Nephron (organoid): ENCODE measurements around the gene ZNF608.

Experiments
- H3K27ac Mint-ChIP-seq, 3 experiments: 2 replicates each; pipeline ENCODE4 v1.8.0; 2020; ENCODE audit warnings: mixed read lengths in 3 of 3, mild to moderate bottlenecking in 2 of 3, moderate library complexity in 1 of 3
- H3K27me3 Mint-ChIP-seq: 2 replicates; pipeline ENCODE4 v1.8.0; 2021; ENCODE audit warnings: low read depth, mild to moderate bottlenecking, moderate library complexity, mixed read lengths
- H3K36me3 Mint-ChIP-seq: 2 replicates; pipeline ENCODE4 v1.8.0; 2020; ENCODE audit warnings: low read depth, mixed read lengths
- H3K4me1 Mint-ChIP-seq: 2 replicates; pipeline ENCODE4 v1.8.0; 2020; ENCODE audit warnings: mixed read lengths
- H3K4me3 Mint-ChIP-seq, 3 experiments: 2 replicates each; pipeline ENCODE4 v1.8.0; 2020; ENCODE audit warnings: mild to moderate bottlenecking in 3 of 3, mixed read lengths in 3 of 3, moderate library complexity in 2 of 3
- H3K9me3 Mint-ChIP-seq: 2 replicates; pipeline ENCODE4 v1.8.0; 2020; ENCODE audit warnings: mixed read lengths
- TF ChIP-seq, protein P1 (sequence below), 3 experiments: fragments of 200-600 bp; sonication (generic); IDR thresholded peaks; one replicate each; pipeline ENCODE4 v1.5.0; 2021; ENCODE audit warnings: antibody characterized with exemption in 3 of 3; ENCODE audit not compliant: unreplicated experiment in 3 of 3

ZNF608 gene

DNA sequence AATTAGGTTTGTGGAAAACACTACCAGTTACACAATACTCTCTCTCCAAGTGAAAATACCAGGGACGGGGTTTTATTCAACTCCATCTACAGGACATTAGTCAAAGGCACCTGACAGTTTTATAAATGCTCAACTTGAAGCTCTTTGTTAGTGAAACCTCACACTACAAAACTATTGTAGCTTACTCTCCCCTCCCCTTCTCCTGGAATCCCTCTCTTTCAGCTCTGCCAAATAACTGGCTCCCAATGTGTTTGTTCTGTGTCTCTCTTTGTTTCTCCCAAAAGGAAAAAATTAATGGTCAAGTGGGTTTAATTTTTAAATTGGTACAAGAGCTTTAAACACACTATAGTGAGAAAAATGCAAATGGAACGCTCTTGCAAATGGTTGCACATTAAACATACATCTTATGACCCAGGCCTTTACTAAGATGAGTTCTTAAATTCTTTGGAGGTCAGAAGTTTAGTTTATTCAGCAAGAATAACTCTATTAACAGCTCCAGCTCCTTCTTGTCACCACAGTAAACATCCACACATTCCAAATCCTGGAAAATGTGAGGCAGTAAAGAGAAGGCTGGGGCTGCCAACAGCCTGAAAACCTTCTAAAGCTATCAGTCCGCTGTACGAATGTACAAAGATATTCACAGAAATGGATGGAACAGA is 48.4 kb downstream of the ZNF608 start:
- H3K27ac Mint-ChIP-seq: peak overlapping the region; percentile 93 to 95 (median 94)
- TF ChIP-seq, protein P1, sequence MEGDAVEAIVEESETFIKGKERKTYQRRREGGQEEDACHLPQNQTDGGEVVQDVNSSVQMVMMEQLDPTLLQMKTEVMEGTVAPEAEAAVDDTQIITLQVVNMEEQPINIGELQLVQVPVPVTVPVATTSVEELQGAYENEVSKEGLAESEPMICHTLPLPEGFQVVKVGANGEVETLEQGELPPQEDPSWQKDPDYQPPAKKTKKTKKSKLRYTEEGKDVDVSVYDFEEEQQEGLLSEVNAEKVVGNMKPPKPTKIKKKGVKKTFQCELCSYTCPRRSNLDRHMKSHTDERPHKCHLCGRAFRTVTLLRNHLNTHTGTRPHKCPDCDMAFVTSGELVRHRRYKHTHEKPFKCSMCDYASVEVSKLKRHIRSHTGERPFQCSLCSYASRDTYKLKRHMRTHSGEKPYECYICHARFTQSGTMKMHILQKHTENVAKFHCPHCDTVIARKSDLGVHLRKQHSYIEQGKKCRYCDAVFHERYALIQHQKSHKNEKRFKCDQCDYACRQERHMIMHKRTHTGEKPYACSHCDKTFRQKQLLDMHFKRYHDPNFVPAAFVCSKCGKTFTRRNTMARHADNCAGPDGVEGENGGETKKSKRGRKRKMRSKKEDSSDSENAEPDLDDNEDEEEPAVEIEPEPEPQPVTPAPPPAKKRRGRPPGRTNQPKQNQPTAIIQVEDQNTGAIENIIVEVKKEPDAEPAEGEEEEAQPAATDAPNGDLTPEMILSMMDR (IDR thresholded peaks at IDR 0.05; ENCODE audit: unreplicated experiment in 3 of 3): no peak

DNA sequence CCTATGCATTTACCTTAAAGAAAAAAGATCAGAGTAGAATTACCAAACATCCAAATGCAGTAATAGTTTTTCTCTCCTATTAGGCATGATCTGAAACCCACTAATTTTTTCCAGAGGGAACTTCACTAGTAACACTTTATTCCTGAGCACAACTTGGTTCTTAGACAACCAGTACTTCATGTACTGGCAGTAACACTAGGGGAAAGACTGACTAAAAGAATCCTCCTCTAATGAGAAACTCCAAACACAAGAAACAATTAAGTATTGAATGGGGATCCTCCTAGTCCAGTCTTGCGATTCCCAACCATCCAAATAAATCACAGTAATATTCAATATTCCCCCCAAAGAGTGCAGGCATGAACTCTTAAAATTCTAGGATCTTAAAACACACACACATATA is 48.9 kb downstream of the ZNF608 start:
- TF ChIP-seq, protein P1 (IDR thresholded peaks at IDR 0.05; ENCODE audit: unreplicated experiment in 3 of 3): no peak
- H3K36me3 Mint-ChIP-seq: peaks cover 52% of the 10 kb centered on the region
- peak overlapping the region; percentile 93 to 95 (median 94) for H3K27ac Mint-ChIP-seq
- no peaks in the 10 kb centered on the region for H3K9me3 Mint-ChIP-seq
- no peaks in the 10 kb centered on the region for H3K27me3 Mint-ChIP-seq
- peak overlapping the region in 1 of 3 experiments; percentile 26 for H3K4me3 Mint-ChIP-seq
- peaks cover 69% of the 10 kb centered on the region for H3K4me1 Mint-ChIP-seq

More for the DNA sequence above, 48.4 kb downstream of the ZNF608 start:
- peak overlapping the region; percentile 25 to 58 (median 30) for H3K4me3 Mint-ChIP-seq
- peaks cover 69% of the 10 kb centered on the region for H3K4me1 Mint-ChIP-seq
- no peaks in the 10 kb centered on the region for H3K9me3 Mint-ChIP-seq
- H3K36me3 Mint-ChIP-seq: peaks cover 47% of the 10 kb centered on the region
- H3K27me3 Mint-ChIP-seq: no peaks in the 10 kb centered on the region

DNA sequence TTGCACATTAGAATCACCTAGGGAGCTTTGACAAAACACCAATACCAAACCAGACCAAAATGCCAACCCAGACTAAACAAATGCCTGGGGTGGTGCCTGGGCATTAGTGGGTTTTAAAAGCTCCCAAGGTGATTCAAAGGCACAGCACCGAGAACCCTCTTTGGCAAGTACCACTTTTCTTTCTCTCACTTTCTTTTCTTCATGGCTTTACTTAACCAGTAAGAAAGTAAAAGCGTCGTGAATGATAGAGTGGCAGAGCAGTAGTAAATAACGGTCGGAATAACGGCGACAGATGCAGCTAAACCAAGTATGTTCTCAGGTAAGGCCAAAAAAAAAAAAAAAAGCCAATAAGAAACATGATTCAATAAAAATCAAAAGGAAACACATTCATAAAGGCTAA is 49.5 kb downstream of the ZNF608 start:
- peaks cover 66% of the 10 kb centered on the region for H3K4me1 Mint-ChIP-seq
- TF ChIP-seq, protein P1 (IDR thresholded peaks at IDR 0.05; ENCODE audit: unreplicated experiment in 3 of 3): no peak
- no peak overlapping the region for H3K4me3 Mint-ChIP-seq
- H3K27me3 Mint-ChIP-seq: no peaks in the 10 kb centered on the region
- peaks cover 55% of the 10 kb centered on the region for H3K36me3 Mint-ChIP-seq
- peak overlapping the region; percentile 81 to 95 (median 93) for H3K27ac Mint-ChIP-seq
- H3K9me3 Mint-ChIP-seq: no peaks in the 10 kb centered on the region
